ENCODE data around the gene IRAK1BP1. TPM values are rescaled to one million over a fixed set of nuclear protein-coding genes. Genes with fewer than 3 reads are reported as not detected.

Gene IRAK1BP1
- total RNA-seq, 1 donor from 2014 or later, result 13.8 TPM

DNA sequence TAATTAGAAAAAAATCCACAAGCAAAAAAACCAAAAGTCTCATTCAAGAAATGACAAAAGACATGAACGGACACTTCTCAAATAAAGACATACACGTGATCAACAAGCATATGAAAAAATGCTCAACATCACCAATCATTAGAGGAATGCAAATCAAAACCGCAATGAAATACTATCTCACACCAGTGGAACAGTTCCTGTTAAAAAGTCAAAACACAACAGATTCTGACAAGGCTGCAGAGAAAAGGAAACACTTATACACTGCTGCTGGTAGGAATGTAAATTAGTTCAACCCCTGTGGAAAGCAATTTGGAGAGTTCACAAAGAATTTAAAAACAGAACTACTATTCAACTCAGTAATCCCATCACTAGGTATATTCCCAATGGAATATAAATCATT, 58.0 kb downstream of the IRAK1BP1 start:
- no peak overlapping the region for H3K4me3 ChIP-seq
- no peaks in the 10 kb centered on the region for H4K20me1 ChIP-seq (ENCODE audit: low read depth)
- H3K4me2 ChIP-seq, result no peak overlapping the region
- H3K9me3 ChIP-seq (ENCODE audit: low read depth), result no peaks in the 10 kb centered on the region
- H3K79me2 ChIP-seq (ENCODE audit: low read depth), result no peaks in the 10 kb centered on the region
- Mint-ChIP-seq H3K4me1 (no peaks in the 10 kb centered on the region), H3K27me3 (ENCODE audit: insufficient read depth, low read depth) (no peaks in the 10 kb centered on the region), H3K4me3 (no peak overlapping the region), H3K9me3 (peaks cover 47% of the 10 kb centered on the region), H3K27ac (no peak overlapping the region), H3K36me3 (no peaks in the 10 kb centered on the region)
- H3K27me3 ChIP-seq, result no peaks in the 10 kb centered on the region
- H3K9ac ChIP-seq, result no peak overlapping the region
- H3F3A ChIP-seq (ENCODE audit: low read depth), result no peaks in the 10 kb centered on the region
- no peak overlapping the region for H2AFZ ChIP-seq (replicated peaks)
- H3K4me1 ChIP-seq, result no peaks in the 10 kb centered on the region
- TF ChIP-seq EZH2phosphoT487 (IDR thresholded peaks at IDR 0.05) (no peak), EZH2 (IDR thresholded peaks at IDR 0.05) (no peak)
- TF ChIP-seq, protein P1, sequence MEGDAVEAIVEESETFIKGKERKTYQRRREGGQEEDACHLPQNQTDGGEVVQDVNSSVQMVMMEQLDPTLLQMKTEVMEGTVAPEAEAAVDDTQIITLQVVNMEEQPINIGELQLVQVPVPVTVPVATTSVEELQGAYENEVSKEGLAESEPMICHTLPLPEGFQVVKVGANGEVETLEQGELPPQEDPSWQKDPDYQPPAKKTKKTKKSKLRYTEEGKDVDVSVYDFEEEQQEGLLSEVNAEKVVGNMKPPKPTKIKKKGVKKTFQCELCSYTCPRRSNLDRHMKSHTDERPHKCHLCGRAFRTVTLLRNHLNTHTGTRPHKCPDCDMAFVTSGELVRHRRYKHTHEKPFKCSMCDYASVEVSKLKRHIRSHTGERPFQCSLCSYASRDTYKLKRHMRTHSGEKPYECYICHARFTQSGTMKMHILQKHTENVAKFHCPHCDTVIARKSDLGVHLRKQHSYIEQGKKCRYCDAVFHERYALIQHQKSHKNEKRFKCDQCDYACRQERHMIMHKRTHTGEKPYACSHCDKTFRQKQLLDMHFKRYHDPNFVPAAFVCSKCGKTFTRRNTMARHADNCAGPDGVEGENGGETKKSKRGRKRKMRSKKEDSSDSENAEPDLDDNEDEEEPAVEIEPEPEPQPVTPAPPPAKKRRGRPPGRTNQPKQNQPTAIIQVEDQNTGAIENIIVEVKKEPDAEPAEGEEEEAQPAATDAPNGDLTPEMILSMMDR (IDR thresholded peaks at IDR 0.05), result no peak
- H3K27ac ChIP-seq, result no peak overlapping the region
- DNase-seq (ENCODE audit: low spot score), result no peak
- H3K36me3 ChIP-seq, result no peaks in the 10 kb centered on the region

DNA sequence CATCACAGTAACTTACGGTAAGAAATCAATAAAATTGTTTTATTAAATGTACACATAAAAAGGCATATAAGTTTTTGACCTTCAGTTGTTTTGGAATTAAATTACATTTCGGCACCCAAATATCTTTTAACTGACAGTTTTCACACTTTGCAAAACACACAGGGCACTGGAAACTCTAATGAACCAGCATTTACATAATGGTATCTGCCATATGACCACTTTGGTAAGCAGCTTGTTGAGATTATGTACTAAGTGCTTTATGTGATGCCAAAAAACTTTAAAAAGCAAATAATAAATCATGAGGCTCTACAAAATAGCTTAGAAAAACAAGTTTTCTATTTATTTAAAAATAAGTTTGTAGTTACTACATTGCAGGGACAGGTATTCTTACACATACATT, 68.2 kb downstream of the IRAK1BP1 start:
- Histone ChIP-seq H3F3A (ENCODE audit: low read depth) (peaks cover 5% of the 10 kb centered on the region), H3K9ac (no peak overlapping the region), H3K36me3 (peaks cover 16% of the 10 kb centered on the region), H3K4me3 (no peak overlapping the region), H3K27me3 (no peaks in the 10 kb centered on the region), H3K9me3 (ENCODE audit: low read depth) (no peaks in the 10 kb centered on the region), H3K4me2 (no peak overlapping the region), H3K4me1 (no peaks in the 10 kb centered on the region), H4K20me1 (ENCODE audit: low read depth) (no peaks in the 10 kb centered on the region), H3K79me2 (ENCODE audit: low read depth) (peaks cover 4% of the 10 kb centered on the region), H2AFZ (replicated peaks) (no peak overlapping the region), H3K27ac (no peak overlapping the region)
- H3K27me3 Mint-ChIP-seq (ENCODE audit: insufficient read depth, low read depth), result peaks cover 2% of the 10 kb centered on the region
- peaks cover 3% of the 10 kb centered on the region for H3K4me1 Mint-ChIP-seq
- no peak overlapping the region for H3K4me3 Mint-ChIP-seq
- TF ChIP-seq EZH2phosphoT487 (IDR thresholded peaks at IDR 0.05) (no peak), EZH2 (IDR thresholded peaks at IDR 0.05) (no peak)
- TF ChIP-seq, protein P1 (IDR thresholded peaks at IDR 0.05), result no peak
- H3K36me3 Mint-ChIP-seq, result peaks cover 16% of the 10 kb centered on the region
- peaks cover 16% of the 10 kb centered on the region for H3K9me3 Mint-ChIP-seq
- no peak overlapping the region for H3K27ac Mint-ChIP-seq
- DNase-seq (ENCODE audit: low spot score), result no peak

DNA sequence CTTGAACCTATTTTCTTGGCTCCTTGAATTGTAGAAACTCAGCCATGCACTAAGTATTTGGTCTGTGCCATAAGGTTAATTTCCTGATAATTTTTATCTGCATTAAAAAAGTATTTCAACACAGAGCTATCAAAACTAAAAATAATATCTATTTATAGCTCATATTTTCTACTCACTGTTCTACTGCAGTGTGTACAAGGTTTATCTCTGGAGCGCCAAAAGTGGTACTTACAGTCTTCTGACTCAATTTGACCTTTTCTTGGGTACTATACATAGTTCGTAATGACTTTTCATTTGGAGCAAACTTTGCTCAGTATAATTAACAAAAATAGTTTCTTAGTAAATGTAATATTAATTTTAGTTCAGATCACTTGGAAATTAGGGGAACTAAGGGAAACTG, 69.2 kb downstream of the IRAK1BP1 start:
- Histone ChIP-seq H3K4me3 (no peak overlapping the region), H3K36me3 (peaks cover 21% of the 10 kb centered on the region), H3F3A (ENCODE audit: low read depth) (peaks cover 8% of the 10 kb centered on the region), H4K20me1 (ENCODE audit: low read depth) (no peaks in the 10 kb centered on the region), H3K9me3 (ENCODE audit: low read depth) (no peaks in the 10 kb centered on the region), H3K27me3 (no peaks in the 10 kb centered on the region), H3K4me1 (no peaks in the 10 kb centered on the region), H2AFZ (replicated peaks) (no peak overlapping the region), H3K27ac (no peak overlapping the region), H3K9ac (no peak overlapping the region), H3K79me2 (ENCODE audit: low read depth) (peaks cover 4% of the 10 kb centered on the region), H3K4me2 (no peak overlapping the region)
- H3K4me1 Mint-ChIP-seq, result peaks cover 3% of the 10 kb centered on the region
- TF ChIP-seq, protein P1 (IDR thresholded peaks at IDR 0.05), result no peak
- TF ChIP-seq EZH2phosphoT487 (IDR thresholded peaks at IDR 0.05) (no peak), EZH2 (IDR thresholded peaks at IDR 0.05) (no peak)
- peaks cover 16% of the 10 kb centered on the region for H3K9me3 Mint-ChIP-seq
- no peak overlapping the region for H3K27ac Mint-ChIP-seq
- H3K4me3 Mint-ChIP-seq, result no peak overlapping the region
- H3K27me3 Mint-ChIP-seq (ENCODE audit: insufficient read depth, low read depth), result peaks cover 2% of the 10 kb centered on the region
- DNase-seq (ENCODE audit: low spot score), result no peak
- H3K36me3 Mint-ChIP-seq, result peaks cover 22% of the 10 kb centered on the region

Measured in neural progenitor cell (in vitro differentiated cells).